Activated CD8-positive, alpha-beta memory T cell treated with anti-CD3 and anti-CD28 coated beads, Interleukin-2, amount 10 ng/mL, durations not matched to agents 7 days and 5 days (primary cell): ENCODE results near the gene CCZ1. TPM values are rescaled to one million over a fixed set of nuclear protein-coding genes. Genes with fewer than 3 reads are reported as not detected.
"Not testable (repeated sequence)": the region's sequence is repeated elsewhere in the genome, so short reads cannot be mapped to it uniquely, and the experiment has no call there.

Source experiments
- ATAC-seq: fragments of 150-1000 bp; cut with Tn5 transposase; one replicate; pipeline ENCODE4 v1.10.0; 2021; ENCODE audit warnings: moderate library complexity
- CTCF ChIA-PET: fragments of 350-600 bp; sonication (Branson Sonifier 250); formaldehyde crosslinking; loops from one replicate; lab custom pipeline; 2021; ENCODE audit warnings: antibody characterized with exemption; lab: Charles Lee
- DNase-seq: peaks from one replicate; pipeline ENCODE4 v3.0.0-alpha.2; 2020
- H3K27ac Mint-ChIP-seq: one replicate; pipeline ENCODE4 v1.8.0; 2021; ENCODE audit warnings: mild to moderate bottlenecking, mixed read lengths
- H3K27me3 Mint-ChIP-seq: one replicate; pipeline ENCODE4 v1.8.0; 2021; ENCODE audit warnings: mixed read lengths
- H3K36me3 Mint-ChIP-seq: one replicate; pipeline ENCODE4 v1.8.0; 2021; ENCODE audit warnings: mild to moderate bottlenecking, mixed read lengths
- H3K4me1 Mint-ChIP-seq: one replicate; pipeline ENCODE4 v1.8.0; 2021; ENCODE audit warnings: mixed read lengths
- H3K4me3 Mint-ChIP-seq: one replicate; pipeline ENCODE4 v1.8.0; 2021; ENCODE audit warnings: mild to moderate bottlenecking, moderate library complexity, mixed read lengths
- H3K9me3 Mint-ChIP-seq: one replicate; pipeline ENCODE4 v1.8.0; 2022; ENCODE audit warnings: low read depth, mixed read lengths
- total RNA-seq, 2 experiments: library from RNA; stranded (reverse); gene quantifications; one replicate each; pipeline ENCODE4 v1.2.3, GENCODE V29; 2021

The CCZ1 gene
- total RNA-seq, 2 experiments from 2014 or later, result 74.5 to 93.0 TPM

GRCh38 chr7:5930290-5930689 lies 31.8 kb downstream of the CCZ1 start:
- H3K9me3 Mint-ChIP-seq, ATAC-seq, H3K4me1 Mint-ChIP-seq, DNase-seq, H3K4me3 Mint-ChIP-seq, H3K27ac Mint-ChIP-seq, CTCF ChIA-PET, H3K27me3 Mint-ChIP-seq, H3K36me3 Mint-ChIP-seq: not testable (repeated sequence)

GRCh38 chr7:5931250-5931649 lies 32.7 kb downstream of the CCZ1 start:
- DNase-seq, CTCF ChIA-PET, H3K9me3 Mint-ChIP-seq, H3K36me3 Mint-ChIP-seq, H3K4me3 Mint-ChIP-seq, H3K4me1 Mint-ChIP-seq, ATAC-seq, H3K27ac Mint-ChIP-seq, H3K27me3 Mint-ChIP-seq: not testable (repeated sequence)

DNA sequence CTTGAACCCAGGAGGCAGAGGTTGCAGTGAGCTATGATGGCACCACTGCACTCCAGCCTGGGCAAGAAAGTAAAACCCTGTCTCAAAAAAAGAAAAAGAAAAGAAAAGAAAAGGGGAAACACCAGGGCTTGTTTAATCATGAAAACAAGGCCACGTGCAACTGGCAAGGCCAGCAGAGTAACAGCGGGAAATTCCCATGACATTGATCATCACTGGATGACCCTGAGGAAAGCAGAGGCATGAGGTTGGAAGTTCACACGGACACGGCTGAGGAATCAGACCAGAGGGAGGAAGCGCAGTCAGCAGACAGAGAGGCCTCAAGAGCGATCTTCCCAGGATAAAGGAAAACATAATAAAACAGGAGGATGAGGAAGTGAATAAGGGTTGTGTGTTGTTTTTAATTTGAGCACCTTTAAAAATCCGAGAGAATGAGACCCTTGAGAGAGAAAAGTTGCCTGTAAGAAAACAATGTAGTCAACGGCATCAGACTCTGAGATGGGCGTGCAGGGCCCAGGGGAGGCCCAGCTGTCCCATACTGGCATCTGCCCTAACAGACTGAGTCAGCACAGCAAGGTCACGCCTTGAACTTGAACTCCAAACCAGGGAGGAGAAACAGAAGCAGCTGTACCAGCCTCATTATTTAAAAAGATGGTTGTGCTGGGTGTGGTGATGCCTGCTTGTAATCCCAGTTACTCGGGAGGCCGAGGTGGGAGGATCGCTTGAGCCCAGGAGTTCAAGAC lies 33.5 kb downstream of the CCZ1 start:
- DNase-seq, H3K36me3 Mint-ChIP-seq, ATAC-seq, H3K27ac Mint-ChIP-seq, H3K4me3 Mint-ChIP-seq, CTCF ChIA-PET, H3K4me1 Mint-ChIP-seq, H3K9me3 Mint-ChIP-seq, H3K27me3 Mint-ChIP-seq: not testable (repeated sequence)

- H3K36me3 Mint-ChIP-seq, DNase-seq, H3K4me1 Mint-ChIP-seq, H3K9me3 Mint-ChIP-seq, H3K27me3 Mint-ChIP-seq, H3K27ac Mint-ChIP-seq, H3K4me3 Mint-ChIP-seq, CTCF ChIA-PET, ATAC-seq: not testable (repeated sequence)
Measured at GRCh38 chr7:5934945-5935450, 36.5 kb downstream of the CCZ1 start.

GRCh38 chr7:5963205-5963604 lies 64.7 kb downstream of the CCZ1 start:
- ATAC-seq, H3K4me3 Mint-ChIP-seq, H3K36me3 Mint-ChIP-seq, CTCF ChIA-PET, H3K27ac Mint-ChIP-seq, DNase-seq, H3K9me3 Mint-ChIP-seq, H3K4me1 Mint-ChIP-seq, H3K27me3 Mint-ChIP-seq: not testable (repeated sequence)

DNA sequence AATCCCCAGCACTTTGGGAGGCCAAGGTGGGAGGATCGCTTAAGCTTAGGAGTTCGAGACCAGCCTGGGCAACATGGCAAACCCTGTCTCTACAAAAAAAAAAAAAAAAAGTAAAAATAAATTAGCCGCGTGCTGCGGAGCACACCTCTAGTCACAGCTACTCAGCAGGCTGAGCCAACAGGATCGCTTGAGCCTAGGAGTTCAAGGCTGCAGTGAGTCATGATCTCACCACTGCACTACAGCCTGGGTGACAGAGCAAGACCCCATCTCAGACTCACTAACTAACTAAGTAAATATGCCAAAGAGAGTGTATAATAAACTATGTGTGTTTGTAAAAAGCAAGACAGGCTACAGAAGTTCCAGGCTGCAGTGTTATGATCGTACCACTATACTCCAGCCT lies 65.3 kb downstream of the CCZ1 start:
- H3K4me3 Mint-ChIP-seq, H3K36me3 Mint-ChIP-seq, H3K9me3 Mint-ChIP-seq, ATAC-seq, H3K4me1 Mint-ChIP-seq, H3K27ac Mint-ChIP-seq, H3K27me3 Mint-ChIP-seq, DNase-seq, CTCF ChIA-PET: not testable (repeated sequence)

GRCh38 chr7:5970347-5970911 lies 71.9 kb downstream of the CCZ1 start, which contains the start of gene RSPH10B:
Gene RSPH10B, minus strand, starts transcription at chr7:5970689. Its CDS starts 3,573 bp downstream, at chr7:5967116.
- H3K27ac Mint-ChIP-seq, H3K4me3 Mint-ChIP-seq, H3K36me3 Mint-ChIP-seq, H3K27me3 Mint-ChIP-seq, H3K4me1 Mint-ChIP-seq, ATAC-seq, H3K9me3 Mint-ChIP-seq, DNase-seq, CTCF ChIA-PET: not testable (repeated sequence)

DNA sequence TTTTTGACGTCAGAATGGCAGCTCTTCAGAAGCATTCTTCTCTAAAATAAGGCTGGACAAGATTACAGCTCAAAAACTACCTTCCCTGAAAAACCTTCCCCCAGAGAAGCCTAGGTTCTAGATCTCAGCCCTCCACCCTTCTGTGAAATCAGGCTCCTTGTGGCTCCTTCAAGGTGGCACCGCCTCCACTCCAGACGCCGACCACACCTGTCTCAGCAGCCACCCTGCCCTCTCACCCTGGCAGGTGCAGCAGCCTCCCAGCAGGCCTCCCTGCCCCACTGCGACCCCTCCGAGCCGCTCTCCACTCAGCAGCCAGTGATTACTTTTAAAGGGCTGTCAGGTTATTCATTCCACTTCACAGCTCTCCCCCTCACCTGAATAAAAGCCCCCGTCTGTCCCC lies 75.0 kb downstream of the CCZ1 start:
- H3K27me3 Mint-ChIP-seq, ATAC-seq, H3K36me3 Mint-ChIP-seq, CTCF ChIA-PET, H3K9me3 Mint-ChIP-seq, H3K4me3 Mint-ChIP-seq, DNase-seq, H3K27ac Mint-ChIP-seq, H3K4me1 Mint-ChIP-seq: not testable (repeated sequence)

Other genes with a start within 250 kb of the CCZ1 start
- gene RNF216, start 117.1 kb upstream of the CCZ1 start, total RNA-seq, result 10 to 100 TPM; 30.4 to 36.3 TPM
- gene OCM, start 17.9 kb upstream of the CCZ1 start, total RNA-seq, result not detected
- gene RSPH10B, start 72.0 kb downstream of the CCZ1 start, total RNA-seq, result not detected
- gene PMS2, start 110.3 kb downstream of the CCZ1 start, total RNA-seq, result 10 to 100 TPM; 22.5 to 24.8 TPM
- gene AIMP2, start 110.5 kb downstream of the CCZ1 start, total RNA-seq, result 10 to 100 TPM; 34.8 to 45.6 TPM
- gene ANKRD61, start 132.6 kb downstream of the CCZ1 start, total RNA-seq, result under 1 TPM; 0.38 to 0.47 TPM
- 100 to 1,000 TPM; 110 to 124 TPM for gene EIF2AK1, start 160.4 kb downstream of the CCZ1 start, total RNA-seq
- gene USP42, start 206.2 kb downstream of the CCZ1 start, total RNA-seq, result 10 to 100 TPM; 16.0 to 16.2 TPM